Right lobe of liver (tissue), 6 donors: Measurements from ENCODE around the gene TCFL5. TPM values are rescaled to one million over a fixed set of nuclear protein-coding genes. Genes with fewer than 3 reads are reported as not detected.

Experiments used
- ATAC-seq, 4 donors: fragments of 200-7000 bp; cut with Tn5 transposase; one replicate each; pipeline ENCODE4 v1.9.1; 2020; ENCODE audit warnings: mild to moderate bottlenecking in 4 of 4, moderate library complexity in 4 of 4
- DNase-seq, 3 donors: peaks; one replicate each; pipeline ENCODE4 v3.0.0-alpha.2; 2020
- H3K27ac ChIP-seq, 3 donors: fragments of 200-600 bp; one replicate each; pipeline ENCODE4 v1.8.0; 2022
- H3K27me3 ChIP-seq, 2 donors: fragments of 200-600 bp; one replicate each; pipeline ENCODE4 v1.8.0; 2022
- H3K36me3 ChIP-seq, 4 donors: fragments of 200-600 bp; sonication (generic) in 1 of 4; one replicate each; pipeline versions ENCODE4 v1.5.1 to v1.8.0; 2017 to 2022; ENCODE audit warnings: control low read depth in 1 of 4
- H3K4me1 ChIP-seq, 4 donors: fragments of 200-600 bp; sonication (generic) in 1 of 4; one replicate each; pipeline versions ENCODE4 v1.5.1 to v1.8.0; 2017 to 2022; ENCODE audit warnings: control low read depth in 1 of 4
- H3K4me3 ChIP-seq, 3 donors: fragments of 200-600 bp; one replicate each; pipeline ENCODE4 v1.8.0; 2022
- H3K9me3 ChIP-seq, 4 donors: fragments of 200-600 bp; sonication (generic) in 1 of 4; one replicate each; pipeline versions ENCODE4 v1.5.1 to v1.8.0; 2017 to 2022; ENCODE audit warnings: control low read depth in 1 of 4
- CTCF ChIP-seq, 4 donors: fragments of 200-600 bp in 3 of 4; fragments of 450-650 bp in 1 of 4; IDR thresholded peaks; one replicate each; pipeline versions ENCODE4 v1.5.1 to v1.8.0; 2016 to 2022; ENCODE audit warnings: antibody characterized with exemption in 4 of 4, mild to moderate bottlenecking in 2 of 4
- POLR2A ChIP-seq: fragments of 450-650 bp; IDR thresholded peaks from one replicate; pipeline ENCODE4 v1.6.1; 2017; ENCODE audit warnings: antibody characterized with exemption, mild to moderate bottlenecking
- WGBS: methylation state at CpG from one replicate; pipeline ENCODE4 v1.1.6; 2018; ENCODE audit warnings: low coverage, low lambda C conversion rate; ENCODE audit not compliant: insufficient coverage; ENCODE audit errors: missing lambda C conversion rate; 5-methylcytosine and 5-hydroxymethylcytosine counted together
- intact Hi-C, 2 donors: fragments of 100-400 bp; cut with DNase I; formaldehyde crosslinking; loops; one replicate each; pipeline versions ENCODE4 v1.11.2 to v1.14.1; 2022
- total RNA-seq, 6 experiments: library from RNA; depleted of rRNA in 2 of 6; stranded (reverse); fragments of >200 nt in 2 of 6; fragmentation: NEBNext Ultra II Directional in 3 of 6; extraction: Animal tissue kit (Norgen Biotek cat#: 25700) in 3 of 6; gene quantifications; one replicate each; pipeline versions ENCODE4 v1.1.0 to v1.2.4, GENCODE V29; 2016 to 2023
- donor health status: DM: no; HTN: yes; CAD: no.
- donor health status: DM: no; HTN: no; CAD: no.
- donor health status: DM: no; HTN: no; CAD: no.
- donor health status: DM: no; HTN: yes; CAD: no.
- donor health status: DM: no; HTN: yes; CAD: no.

TCFL5 gene
- total RNA-seq, 6 experiments from 2014 or later, result 2.9 to 5.1 (median 3.9) TPM

GRCh38 chr20:62820208-62820961 lies 41.2 kb downstream of the TCFL5 start:
- Histone ChIP-seq H3K4me1 (peaks cover 0 to 11% (median 1%) of the 10 kb centered on the region in 4 donors), H3K9me3 (no peaks in the 10 kb centered on the region), H3K27ac (no peak overlapping the region), H3K36me3 (no peaks in the 10 kb centered on the region), H3K27me3 (no peaks in the 10 kb centered on the region), H3K4me3 (no peak overlapping the region)
- DNase-seq (no peak), ATAC-seq (no peak)
- intact Hi-C loops, result loop anchor here in 1 of 2 donors (10.0 kb wide), 1 partner anchor 184 kb away; the partner anchor contains the start of gene BHLHE23
- TF ChIP-seq POLR2A (no peak), CTCF (IDR thresholded peaks at IDR 0.05) (no peak)
- 51% methylated on average over 12 of the region's 23 CpGs for WGBS

GRCh38 chr20:62819494-62820174 lies 42.0 kb downstream of the TCFL5 start:
- WGBS, result no CpG with 5 or more reads among the region's 16 CpGs
- intact Hi-C loops, result loop anchor here in 1 of 2 donors (10.0 kb wide), 1 partner anchor 185 kb away; the partner anchor contains the start of gene BHLHE23
- H3K9me3 ChIP-seq, result no peaks in the 10 kb centered on the region
- no peak overlapping the region for H3K4me3 ChIP-seq
- peaks cover 0 to 9% (median 2%) of the 10 kb centered on the region in 4 donors for H3K4me1 ChIP-seq
- DNase-seq (no peak), ATAC-seq (no peak)
- H3K27ac ChIP-seq, result no peak overlapping the region
- H3K27me3 ChIP-seq, result no peaks in the 10 kb centered on the region
- no peak for TF ChIP-seq POLR2A
- no peak for TF ChIP-seq CTCF (IDR thresholded peaks at IDR 0.05)
- no peaks in the 10 kb centered on the region for H3K36me3 ChIP-seq

GRCh38 chr20:62818592-62819493 lies 42.8 kb downstream of the TCFL5 start:
- Histone ChIP-seq H3K27ac (no peak overlapping the region), H3K9me3 (no peaks in the 10 kb centered on the region), H3K27me3 (no peaks in the 10 kb centered on the region), H3K36me3 (no peaks in the 10 kb centered on the region), H3K4me3 (no peak overlapping the region), H3K4me1 (peaks cover 0 to 6% (median under 1%) of the 10 kb centered on the region in 4 donors)
- ATAC-seq (peak in 2 of 4 donors; percentile 11 to 24), DNase-seq (no peak)
- WGBS, result 40% methylated on average over 1 of the region's 25 CpGs
- TF ChIP-seq CTCF (IDR thresholded peaks at IDR 0.05) (no peak), POLR2A (no peak)
- intact Hi-C loops, result no loop called here

GRCh38 chr20:62817975-62818591 lies 43.5 kb downstream of the TCFL5 start:
- DNase-seq, result no peak
- Histone ChIP-seq H3K27me3 (no peaks in the 10 kb centered on the region), H3K4me1 (peaks cover 0 to 6% (median under 1%) of the 10 kb centered on the region in 4 donors), H3K27ac (no peak overlapping the region), H3K36me3 (no peaks in the 10 kb centered on the region), H3K9me3 (no peaks in the 10 kb centered on the region), H3K4me3 (no peak overlapping the region)
- no peak for TF ChIP-seq POLR2A
- no peak for TF ChIP-seq CTCF (IDR thresholded peaks at IDR 0.05)
- no peak for ATAC-seq
- intact Hi-C loops, result no loop called here
- WGBS, result no CpG with 5 or more reads among the region's 12 CpGs
